GM19324 (cell line): ENCODE measurements around the gene FOLR1.

Experiments
- ATAC-seq: cut with Tn5 transposase; IDR thresholded peaks from one replicate; pipeline ENCODE4 v1.9.1; 2021; ENCODE audit warnings: mild to moderate bottlenecking, moderate library complexity; ENCODE audit not compliant: unreplicated experiment, low FRiP score

FOLR1 gene

GRCh38 chr11:72245263-72245816 lies 53.4 kb downstream of the FOLR1 start:
- no peak for ATAC-seq
